Activated T-helper 2 cell treated with anti-CD3 and anti-CD28 coated beads, Interferon-gamma antibody, Interleukin-2, Interleukin-4, amounts not matched to agents 10 μg/mL and 5 μg/mL and 100 μg/mL, durations not matched to agents 14 hours and 24 hours and 36 hours (primary cell): ENCODE results near the gene CCNB1. TPM values are rescaled to one million over a fixed set of nuclear protein-coding genes. Genes with fewer than 3 reads are reported as not detected.
"Not testable (repeated sequence)": the region's sequence is repeated elsewhere in the genome, so short reads cannot be mapped to it uniquely, and the experiment has no call there.

Experiments
- DNase-seq: peaks from one replicate; pipeline ENCODE4 v3.0.0; 2021; ENCODE audit warnings: low spot score
- H3K27ac Mint-ChIP-seq: one replicate; pipeline ENCODE4 v1.8.0; 2021; ENCODE audit warnings: mixed read lengths
- H3K27me3 Mint-ChIP-seq: one replicate; pipeline ENCODE4 v1.8.0; 2021; ENCODE audit warnings: low read depth, mixed read lengths
- H3K36me3 Mint-ChIP-seq: one replicate; pipeline ENCODE4 v1.8.0; 2021; ENCODE audit warnings: low read depth, mixed read lengths
- H3K4me1 Mint-ChIP-seq: one replicate; pipeline ENCODE4 v1.8.0; 2021; ENCODE audit warnings: low read depth, mixed read lengths
- H3K4me3 Mint-ChIP-seq: one replicate; pipeline ENCODE4 v1.8.0; 2021; ENCODE audit warnings: low read depth, mild to moderate bottlenecking, moderate library complexity, mixed read lengths
- H3K9me3 Mint-ChIP-seq: one replicate; pipeline ENCODE4 v1.8.0; 2021; ENCODE audit warnings: mixed read lengths
- intact Hi-C: fragments of 100-400 bp; cut with micrococcal nuclease; formaldehyde crosslinking; loops from one replicate; pipeline ENCODE4 v1.15.1; 2023
- total RNA-seq: library from RNA; stranded (reverse); gene quantifications from 2 replicates; pipeline ENCODE4 v1.2.3, GENCODE V29; 2022

The CCNB1 gene
- total RNA-seq = 152 and 164 TPM in 2 replicates

DNA sequence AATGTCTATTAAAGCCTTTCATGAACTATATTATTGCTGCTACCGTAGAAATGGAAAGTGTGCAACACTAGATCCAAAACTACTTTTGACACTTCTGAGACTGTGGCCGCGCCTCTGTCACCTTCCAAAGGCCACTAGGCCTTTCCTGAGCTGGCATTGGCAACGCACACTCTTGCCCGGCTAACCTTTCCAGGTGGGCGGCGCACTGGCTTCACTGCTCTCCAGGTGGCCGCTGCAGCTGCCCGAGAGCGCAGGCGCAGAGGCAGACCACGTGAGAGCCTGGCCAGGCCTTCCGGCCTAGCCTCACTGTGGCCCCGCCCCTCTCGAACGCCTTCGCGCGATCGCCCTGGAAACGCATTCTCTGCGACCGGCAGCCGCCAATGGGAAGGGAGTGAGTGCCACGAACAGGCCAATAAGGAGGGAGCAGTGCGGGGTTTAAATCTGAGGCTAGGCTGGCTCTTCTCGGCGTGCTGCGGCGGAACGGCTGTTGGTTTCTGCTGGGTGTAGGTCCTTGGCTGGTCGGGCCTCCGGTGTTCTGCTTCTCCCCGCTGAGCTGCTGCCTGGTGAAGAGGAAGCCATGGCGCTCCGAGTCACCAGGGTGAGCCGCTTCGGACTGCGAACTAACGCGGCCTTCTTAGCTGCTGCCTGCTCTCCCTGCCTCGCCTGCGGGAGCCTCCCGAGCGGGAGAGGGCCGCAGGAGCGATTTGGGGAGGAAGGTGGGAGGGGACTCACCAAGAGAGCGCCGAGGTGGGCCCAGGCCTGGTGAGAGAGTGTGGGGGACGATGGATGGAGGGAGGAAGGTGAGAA lies at the start of gene CCNB1:
Gene CCNB1, plus strand, starts transcription at position 465 of the 807 bp plus-strand sequence. Its CDS starts 113 bp downstream, at position 578.
- Mint-ChIP-seq H3K36me3 (peaks cover 47% of the 10 kb centered on the region), H3K27me3 (no peaks in the 10 kb centered on the region), H3K9me3 (peaks cover 3% of the 10 kb centered on the region), H3K4me1 (peaks cover 32% of the 10 kb centered on the region), H3K27ac (peak within 1 kb of the TSS; percentile 69), H3K4me3 (peak within 1 kb of the TSS; percentile 94)
- DNase-seq = peak; percentile 99
- intact Hi-C loops = loop anchor here (1.0 to 10.0 kb wide), 6 partner anchors 22 to 952 kb away; partner anchors contain the start of genes AK6, CCDC125, CENPH and PIK3R1

DNA sequence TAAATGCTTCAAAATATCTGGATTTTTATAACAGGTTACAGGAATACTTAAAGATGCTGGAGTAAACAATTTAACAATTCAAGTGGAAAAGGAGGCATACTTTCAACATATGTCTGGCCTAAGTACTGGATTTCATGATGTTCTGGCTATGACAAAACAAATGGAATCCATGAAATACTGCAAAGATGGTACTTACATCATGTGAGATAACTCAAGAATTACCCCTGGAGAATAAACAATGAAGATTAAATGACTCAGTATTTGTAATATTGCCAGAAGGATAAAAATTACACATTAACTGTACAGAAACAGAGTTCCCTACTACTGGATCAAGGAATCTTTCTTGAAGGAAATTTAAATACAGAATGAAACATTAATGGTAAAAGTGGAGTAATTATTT lies 37.5 kb upstream of the CCNB1 start:
- DNase-seq = no peak
- H3K9me3 Mint-ChIP-seq = no peaks in the 10 kb centered on the region
- intact Hi-C loops = no loop called here
- H3K4me3 Mint-ChIP-seq = no peak overlapping the region
- H3K27ac Mint-ChIP-seq = no peak overlapping the region
- no peaks in the 10 kb centered on the region for H3K27me3 Mint-ChIP-seq
- H3K36me3 Mint-ChIP-seq = peaks cover 36% of the 10 kb centered on the region
- H3K4me1 Mint-ChIP-seq = no peaks in the 10 kb centered on the region

DNA sequence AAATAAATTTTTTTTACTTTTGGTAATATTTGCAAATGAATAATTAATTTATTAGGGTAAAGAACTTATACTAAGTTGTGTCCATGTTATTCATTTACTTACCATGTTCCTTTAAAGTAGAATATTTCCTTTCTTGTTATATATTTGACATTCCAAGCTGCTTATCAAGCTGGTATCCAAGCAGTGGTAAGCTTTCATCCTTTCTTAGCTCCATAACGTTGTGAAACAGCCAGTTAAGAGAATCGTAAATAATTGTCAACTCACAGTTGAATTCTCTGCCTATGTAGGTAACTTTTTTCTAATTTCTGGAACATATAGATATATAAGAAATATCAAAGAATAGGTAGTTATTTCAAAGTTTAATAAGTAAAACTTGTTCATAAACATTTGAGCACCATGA lies 36.7 kb upstream of the CCNB1 start:
- Mint-ChIP-seq H3K27me3 (no peaks in the 10 kb centered on the region), H3K27ac (no peak overlapping the region), H3K36me3 (peaks cover 32% of the 10 kb centered on the region), H3K4me1 (no peaks in the 10 kb centered on the region), H3K4me3 (no peak overlapping the region), H3K9me3 (no peaks in the 10 kb centered on the region)
- intact Hi-C loops = no loop called here
- no peak for DNase-seq

DNA sequence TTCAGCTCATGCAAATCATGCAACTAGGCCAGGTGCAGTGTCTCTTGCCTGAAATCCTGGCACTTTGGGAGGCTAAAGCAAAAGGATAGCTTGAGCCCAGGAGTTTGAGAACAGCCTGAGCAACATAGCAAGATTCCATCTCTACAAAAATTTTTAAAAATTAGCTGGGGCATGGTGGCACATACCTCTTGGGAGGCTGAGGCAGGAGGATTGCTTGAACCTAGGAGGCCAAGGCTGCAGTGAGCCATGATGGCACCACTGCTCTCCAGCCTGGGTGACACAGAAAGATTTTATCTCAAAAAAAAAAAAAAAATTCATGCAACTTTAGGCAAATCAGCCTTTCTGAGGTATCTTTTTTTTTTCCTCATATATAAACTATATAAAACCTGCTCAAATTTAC lies 35.6 kb upstream of the CCNB1 start:
- intact Hi-C loops = no loop called here
- Mint-ChIP-seq H3K36me3 (peaks cover 27% of the 10 kb centered on the region), H3K27me3 (no peaks in the 10 kb centered on the region), H3K4me3 (no peak overlapping the region), H3K27ac (no peak overlapping the region), H3K9me3 (no peaks in the 10 kb centered on the region), H3K4me1 (no peaks in the 10 kb centered on the region)
- no peak for DNase-seq

DNA sequence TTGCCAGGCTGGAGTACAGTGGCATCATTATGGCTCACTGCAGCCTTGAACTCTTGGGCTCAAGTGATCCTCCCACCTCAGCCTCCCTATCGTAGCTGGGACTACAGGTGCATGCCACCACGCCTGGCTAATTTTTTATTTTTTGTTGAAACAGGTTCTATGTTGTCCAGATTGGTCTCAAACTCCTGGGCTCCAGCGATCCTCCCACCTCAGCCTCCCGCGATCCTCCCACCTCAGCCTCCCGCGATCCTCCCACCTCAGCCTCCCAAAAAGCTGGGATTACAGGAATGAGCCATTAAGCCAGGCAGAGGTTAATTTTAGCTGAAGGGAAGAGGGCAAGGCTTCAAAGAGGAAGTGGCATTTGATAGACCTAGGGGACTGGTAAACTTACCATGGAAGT lies 32.8 kb upstream of the CCNB1 start:
- no peaks in the 10 kb centered on the region for H3K27me3 Mint-ChIP-seq
- H3K9me3 Mint-ChIP-seq = no peaks in the 10 kb centered on the region
- no peaks in the 10 kb centered on the region for H3K4me1 Mint-ChIP-seq
- no peak for DNase-seq
- no peak overlapping the region for H3K27ac Mint-ChIP-seq
- H3K4me3 Mint-ChIP-seq = no peak overlapping the region
- H3K36me3 Mint-ChIP-seq = peaks cover 11% of the 10 kb centered on the region
- intact Hi-C loops = no loop called here

DNA sequence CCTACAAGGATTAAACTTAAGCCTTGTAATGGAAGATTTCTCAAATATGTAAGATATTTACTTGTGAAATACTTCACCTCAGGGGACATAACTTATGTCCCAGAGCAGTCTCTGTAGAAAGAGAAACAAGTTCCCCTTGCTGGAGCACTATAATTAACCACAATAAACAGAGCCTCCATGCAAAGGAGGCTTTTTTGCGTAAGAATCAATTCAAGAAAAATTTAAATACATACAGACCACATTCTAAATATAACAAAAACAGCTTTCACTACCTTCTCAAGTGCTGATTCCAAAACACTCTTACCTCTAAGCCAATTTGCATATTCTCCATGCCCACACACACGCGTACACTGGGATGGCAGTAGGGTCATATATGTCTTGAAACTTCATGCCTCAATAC lies 30.7 kb upstream of the CCNB1 start:
- Mint-ChIP-seq H3K27me3 (no peaks in the 10 kb centered on the region), H3K27ac (no peak overlapping the region), H3K4me3 (no peak overlapping the region), H3K9me3 (peaks cover 10% of the 10 kb centered on the region), H3K4me1 (peaks cover 3% of the 10 kb centered on the region), H3K36me3 (peaks cover 5% of the 10 kb centered on the region)
- no peak for DNase-seq
- intact Hi-C loops = no loop called here

DNA sequence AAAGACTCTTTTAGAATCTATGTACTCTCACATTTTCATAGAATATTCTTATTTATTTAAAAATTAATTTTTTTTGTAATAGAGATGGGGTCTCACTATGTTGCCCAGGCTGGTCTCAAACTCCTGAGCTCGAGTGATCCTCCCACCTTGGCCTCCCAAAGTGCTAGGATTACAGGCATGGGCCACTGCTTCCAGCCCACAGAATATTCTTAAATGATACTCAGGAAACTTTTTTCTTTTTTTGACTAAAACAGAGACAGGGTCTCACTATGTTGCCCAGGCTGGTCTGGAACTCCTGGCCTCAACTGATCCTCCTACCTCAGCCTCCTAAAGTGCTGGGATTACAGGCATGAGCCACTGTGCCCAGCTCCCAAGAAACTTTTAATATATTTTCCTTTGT lies 29.7 kb upstream of the CCNB1 start:
- H3K4me3 Mint-ChIP-seq, H3K36me3 Mint-ChIP-seq, H3K4me1 Mint-ChIP-seq, H3K27ac Mint-ChIP-seq, intact Hi-C loops, DNase-seq, H3K27me3 Mint-ChIP-seq: not testable (repeated sequence)
- peaks cover 13% of the 10 kb centered on the region for H3K9me3 Mint-ChIP-seq

DNA sequence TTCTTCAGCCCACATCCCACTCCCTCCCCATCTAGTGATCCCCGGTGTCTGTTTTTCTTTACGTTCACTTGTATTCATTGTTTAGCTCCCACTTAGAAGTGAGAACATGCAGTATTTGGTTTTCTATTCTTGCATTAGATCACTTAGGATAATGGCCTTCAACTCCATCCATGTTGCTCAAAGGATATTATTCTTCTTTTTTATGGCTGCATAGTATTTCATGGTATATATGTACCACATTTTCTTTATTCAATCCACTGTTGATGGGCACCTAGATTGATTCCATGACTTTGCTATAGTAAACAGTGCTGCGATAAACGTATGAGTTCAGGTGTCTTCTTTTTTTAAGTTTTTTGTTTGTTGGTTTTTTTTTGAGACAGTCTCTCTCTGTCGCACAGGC lies 29.1 kb upstream of the CCNB1 start:
- intact Hi-C loops = no loop called here
- no peak overlapping the region for H3K4me3 Mint-ChIP-seq

DNA sequence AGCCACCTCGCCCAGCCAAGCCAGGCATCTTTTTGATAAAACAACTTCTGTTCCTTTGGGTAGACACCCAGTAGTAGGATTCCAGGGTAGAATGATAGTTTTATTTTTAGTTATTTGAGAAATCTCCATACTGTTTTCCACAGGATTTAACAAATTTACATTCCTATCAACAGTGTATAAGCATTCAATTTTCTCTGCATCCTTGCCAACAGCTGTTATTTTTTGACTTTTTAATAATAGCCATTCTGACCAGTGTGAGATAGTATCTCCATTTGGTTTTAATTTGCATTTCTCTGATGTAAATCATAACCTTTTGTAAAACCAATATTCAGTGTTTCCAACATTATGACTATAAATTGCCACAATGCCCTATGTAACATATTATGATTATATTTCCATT lies 28.2 kb upstream of the CCNB1 start:
- Mint-ChIP-seq H3K9me3 (peaks cover 15% of the 10 kb centered on the region), H3K36me3 (peaks cover under 1% of the 10 kb centered on the region), H3K4me1 (peaks cover 3% of the 10 kb centered on the region), H3K27ac (no peak overlapping the region), H3K4me3 (no peak overlapping the region), H3K27me3 (no peaks in the 10 kb centered on the region)
- DNase-seq = no peak
- intact Hi-C loops = no loop called here

More for the DNA sequence above, 29.1 kb upstream of the CCNB1 start:
- Mint-ChIP-seq H3K9me3 (peaks cover 15% of the 10 kb centered on the region), H3K27me3 (no peaks in the 10 kb centered on the region), H3K4me1 (peaks cover 3% of the 10 kb centered on the region), H3K36me3 (peaks cover 5% of the 10 kb centered on the region), H3K27ac (no peak overlapping the region)
- no peak for DNase-seq

DNA sequence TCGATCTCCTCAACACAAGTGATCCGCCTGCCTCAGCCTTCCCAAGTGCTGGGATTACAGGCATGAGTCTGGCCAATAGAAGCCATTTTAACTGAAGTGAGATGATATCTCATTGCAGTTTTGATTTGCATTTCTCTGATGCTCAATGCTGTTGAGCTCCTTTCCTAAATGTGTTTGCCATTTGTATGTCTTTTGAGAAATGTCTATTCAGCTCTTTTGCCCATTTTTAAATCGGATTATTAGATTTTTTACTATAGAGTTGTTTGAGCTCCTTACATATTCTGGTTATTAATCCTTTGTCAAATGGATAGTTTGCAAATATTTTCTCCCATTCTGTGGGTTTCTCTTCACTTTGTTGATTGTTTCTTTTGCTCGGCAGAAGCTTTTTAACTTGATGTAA lies 26.7 kb upstream of the CCNB1 start:
- H3K27ac Mint-ChIP-seq = not testable (repeated sequence)

DNA sequence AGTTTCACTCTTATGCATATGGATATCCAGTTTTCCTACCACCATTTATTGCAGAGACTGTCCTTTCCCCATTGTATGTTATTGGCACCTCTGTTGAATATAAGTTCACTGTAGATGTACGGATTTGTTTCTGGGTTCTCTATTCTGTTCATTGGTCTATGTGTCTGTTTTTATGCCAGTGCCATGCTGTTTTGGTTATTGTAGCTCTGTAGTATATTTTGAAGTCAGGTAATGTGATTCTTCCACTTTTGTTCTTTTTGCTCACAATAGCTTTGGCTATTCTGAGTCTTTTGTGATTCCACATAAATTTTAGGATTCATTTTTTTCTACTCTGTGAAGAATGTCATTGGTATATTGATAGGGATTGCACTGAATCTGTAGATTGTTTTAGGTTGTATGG lies 26.1 kb upstream of the CCNB1 start:
- peaks cover 15% of the 10 kb centered on the region for H3K9me3 Mint-ChIP-seq
- no peak for DNase-seq
- H3K27me3 Mint-ChIP-seq = no peaks in the 10 kb centered on the region
- no peaks in the 10 kb centered on the region for H3K36me3 Mint-ChIP-seq
- intact Hi-C loops = no loop called here
- H3K4me1 Mint-ChIP-seq = peaks cover 3% of the 10 kb centered on the region
- H3K27ac Mint-ChIP-seq = no peak overlapping the region
- H3K4me3 Mint-ChIP-seq = no peak overlapping the region

More for the DNA sequence above, 26.7 kb upstream of the CCNB1 start:
- H3K4me1 Mint-ChIP-seq, H3K36me3 Mint-ChIP-seq, H3K27me3 Mint-ChIP-seq, intact Hi-C loops, H3K4me3 Mint-ChIP-seq, DNase-seq: not testable (repeated sequence)
- H3K9me3 Mint-ChIP-seq = peaks cover 15% of the 10 kb centered on the region

DNA sequence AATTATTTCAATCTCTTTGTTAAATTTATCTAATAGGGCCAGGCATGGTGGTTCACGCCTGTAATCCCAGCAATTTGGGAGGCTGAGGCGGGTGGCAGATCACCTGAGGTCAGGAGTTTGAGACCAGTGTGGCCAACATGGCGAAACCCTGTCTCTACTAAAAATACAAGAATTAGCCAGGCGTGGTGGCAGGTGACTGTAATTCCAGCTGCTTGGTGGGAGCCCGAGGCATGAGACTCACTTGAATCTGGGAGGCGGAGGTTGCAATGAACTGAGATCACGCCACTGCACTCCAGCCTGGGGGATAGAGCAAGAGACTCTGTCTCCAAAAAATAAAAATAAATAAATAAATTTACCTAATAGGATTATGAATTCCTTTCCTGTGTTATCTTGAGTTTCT lies 18.4 kb upstream of the CCNB1 start:
- H3K36me3 Mint-ChIP-seq, H3K9me3 Mint-ChIP-seq, H3K27ac Mint-ChIP-seq, H3K27me3 Mint-ChIP-seq, DNase-seq, H3K4me1 Mint-ChIP-seq, intact Hi-C loops, H3K4me3 Mint-ChIP-seq: not testable (repeated sequence)

DNA sequence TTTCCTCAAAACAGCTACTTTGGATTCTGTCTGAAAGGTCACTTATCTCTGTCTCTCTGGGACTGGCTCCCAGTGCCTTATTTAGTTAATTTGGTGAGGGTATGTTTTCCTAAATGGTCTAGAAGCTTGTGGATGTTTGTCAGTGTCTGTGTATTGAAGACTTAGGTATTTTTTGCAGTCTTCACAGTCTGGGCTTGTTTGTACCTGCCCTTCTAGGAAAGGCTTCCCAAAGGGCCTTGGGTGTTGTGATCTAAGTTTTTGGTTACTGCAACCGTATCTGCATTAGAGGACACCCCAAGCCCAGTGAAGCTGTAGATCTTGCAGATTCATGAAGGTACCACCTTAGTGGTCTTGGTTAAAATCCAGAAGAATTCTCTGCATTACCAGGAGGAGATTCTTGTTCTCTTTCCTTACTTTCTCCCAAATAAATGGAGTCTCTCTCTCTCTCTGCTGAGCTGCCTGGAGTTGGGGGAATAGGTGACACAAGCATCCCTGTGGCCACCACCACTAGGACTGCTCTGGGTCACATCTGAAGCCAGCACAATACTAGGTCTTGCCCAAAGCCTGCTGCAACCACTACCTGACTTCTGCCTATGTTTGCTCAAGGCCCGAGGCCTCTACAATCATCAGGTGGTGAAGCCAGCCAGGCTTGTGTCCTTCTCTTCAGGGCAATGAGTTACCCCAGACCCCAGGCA lies 17.8 kb upstream of the CCNB1 start:
- Mint-ChIP-seq H3K9me3 (no peaks in the 10 kb centered on the region), H3K4me3 (no peak overlapping the region), H3K27me3 (no peaks in the 10 kb centered on the region), H3K4me1 (no peaks in the 10 kb centered on the region), H3K36me3 (no peaks in the 10 kb centered on the region), H3K27ac (no peak overlapping the region)
- no peak for DNase-seq
- intact Hi-C loops = no loop called here
